GM23338 (cell line): ENCODE data around the gene PANK4. TPM values are rescaled to one million over a fixed set of nuclear protein-coding genes. Genes with fewer than 3 reads are reported as not detected.

Experiments
- ATAC-seq: fragments of 200-7000 bp; cut with Tn5 transposase; 3 replicates; pipeline ENCODE4 v1.9.1; 2020
- DNase-seq: peaks from one replicate; pipeline ENCODE4 v3.0.0-alpha.2; 2015; ENCODE audit warnings: low spot score
- H2AFZ ChIP-seq: fragments of 200-600 bp; sonication (generic); 2 replicates; pipeline ENCODE4 v1.8.0; 2016; ENCODE audit warnings: antibody characterized with exemption, mild to moderate bottlenecking, moderate library complexity
- H3F3A ChIP-seq: fragments of 200-600 bp; sonication (generic); replicated peaks from 2 replicates; pipeline ENCODE4 v1.8.0; 2017; ENCODE audit warnings: antibody characterized with exemption, mixed run types, low read depth
- H3K27ac ChIP-seq: fragments of 200-600 bp; sonication (generic); 2 replicates; pipeline ENCODE4 v1.6.1; 2016; ENCODE audit warnings: low read depth
- H3K27me3 ChIP-seq: fragments of 200-600 bp; sonication (generic); 2 replicates; pipeline ENCODE4 v1.8.0; 2016; ENCODE audit warnings: mild to moderate bottlenecking, mixed run types, moderate library complexity; ENCODE audit not compliant: insufficient read depth
- H3K36me3 ChIP-seq: fragments of 200-600 bp; sonication (generic); 2 replicates; pipeline ENCODE4 v1.8.0; 2016; ENCODE audit warnings: mild to moderate bottlenecking; ENCODE audit not compliant: insufficient read depth
- H3K4me1 ChIP-seq: fragments of 200-600 bp; sonication (generic); 2 replicates; pipeline ENCODE4 v1.8.0; 2016; ENCODE audit warnings: mild to moderate bottlenecking, moderate library complexity; ENCODE audit not compliant: insufficient read depth
- H3K4me2 ChIP-seq: fragments of 200-600 bp; sonication (generic); 2 replicates; pipeline ENCODE4 v1.7.1; 2017; ENCODE audit warnings: mixed run types
- H3K4me3 ChIP-seq: fragments of 200-600 bp; sonication (generic); 2 replicates; pipeline ENCODE4 v1.6.1; 2016; ENCODE audit warnings: mixed run types
- H3K79me2 ChIP-seq: fragments of 200-600 bp; sonication (generic); replicated peaks from 2 replicates; pipeline ENCODE4 v1.8.0; 2017; ENCODE audit warnings: mild to moderate bottlenecking; ENCODE audit not compliant: insufficient read depth
- H3K9me2 ChIP-seq: fragments of 200-600 bp; sonication (generic); 2 replicates; pipeline ENCODE4 v1.8.0; 2017; ENCODE audit not compliant: insufficient read depth
- H4K20me1 ChIP-seq: fragments of 200-600 bp; sonication (generic); replicated peaks from 2 replicates; pipeline ENCODE4 v1.8.0; 2017; ENCODE audit warnings: mild to moderate bottlenecking; ENCODE audit not compliant: insufficient read depth
- H3K27ac Mint-ChIP-seq: 2 replicates; pipeline ENCODE4 v1.8.0; 2020; ENCODE audit warnings: inconsistent platforms, mild to moderate bottlenecking, moderate library complexity, mixed read lengths
- H3K27me3 Mint-ChIP-seq: 3 replicates; pipeline ENCODE4 v1.8.0; 2022; ENCODE audit warnings: low read depth, mild to moderate bottlenecking, moderate library complexity, mixed read lengths, inconsistent platforms; ENCODE audit not compliant: insufficient read depth, poor library complexity
- H3K36me3 Mint-ChIP-seq: 3 replicates; pipeline ENCODE4 v1.8.0; 2021; ENCODE audit warnings: low read depth, mild to moderate bottlenecking, inconsistent platforms, moderate library complexity, mixed read lengths
- H3K4me1 Mint-ChIP-seq: 3 replicates; pipeline ENCODE4 v1.8.0; 2020; ENCODE audit warnings: mild to moderate bottlenecking, inconsistent platforms, mixed read lengths
- H3K4me3 Mint-ChIP-seq: 3 replicates; pipeline ENCODE4 v1.8.0; 2021; ENCODE audit warnings: moderate library complexity, mild to moderate bottlenecking, inconsistent platforms, mixed read lengths
- H3K9me3 Mint-ChIP-seq: 3 replicates; pipeline ENCODE4 v1.8.0; 2020; ENCODE audit warnings: moderate library complexity, mild to moderate bottlenecking, inconsistent platforms, mixed read lengths
- CREB1 ChIP-seq: fragments of 250-450 bp; sonication (Bioruptor Pico); IDR thresholded peaks from 2 replicates; pipeline ENCODE4 v1.5.0; 2020; ENCODE audit warnings: low read depth, mild to moderate bottlenecking, moderate library complexity
- EZH2phosphoT487 ChIP-seq: fragments of 200-600 bp; sonication (generic); IDR thresholded peaks from one replicate; pipeline ENCODE4 v1.8.1; 2018; ENCODE audit warnings: antibody characterized with exemption; ENCODE audit not compliant: unreplicated experiment
- POLR2AphosphoS5 ChIP-seq: IDR thresholded peaks from 2 replicates; pipeline ENCODE4 v1.6.1; 2016; ENCODE audit warnings: antibody characterized with exemption, low read depth
- STAT1 ChIP-seq: IDR thresholded peaks from one replicate; pipeline ENCODE4 v1.6.1; 2016; ENCODE audit warnings: antibody characterized with exemption; ENCODE audit not compliant: unreplicated experiment
- polyA plus RNA-seq: library from polyadenylated mRNA; unstranded; fragments of >200 nt; fragmentation: Nextera tagmentation; extraction: Ambion mirVana; gene quantifications from 2 replicates; pipeline ENCODE4 v1.2.1, GENCODE V29; 2016
- total RNA-seq: library from RNA; depleted of rRNA; stranded (reverse); fragments of >200 nt; shearing (Covaris generic); gene quantifications from 2 replicates; pipeline ENCODE4 v1.2.3, GENCODE V29; 2014
- TF ChIP-seq, protein P1 (sequence below): fragments of 250-450 bp; sonication (Bioruptor Pico); IDR thresholded peaks from 2 replicates; pipeline ENCODE4 v1.5.0; 2020; ENCODE audit warnings: mild to moderate bottlenecking, moderate library complexity

PANK4 gene
- total and polyA plus RNA-seq, 2 experiments from 2014 or later, result 25.8 to 43.7 TPM

DNA sequence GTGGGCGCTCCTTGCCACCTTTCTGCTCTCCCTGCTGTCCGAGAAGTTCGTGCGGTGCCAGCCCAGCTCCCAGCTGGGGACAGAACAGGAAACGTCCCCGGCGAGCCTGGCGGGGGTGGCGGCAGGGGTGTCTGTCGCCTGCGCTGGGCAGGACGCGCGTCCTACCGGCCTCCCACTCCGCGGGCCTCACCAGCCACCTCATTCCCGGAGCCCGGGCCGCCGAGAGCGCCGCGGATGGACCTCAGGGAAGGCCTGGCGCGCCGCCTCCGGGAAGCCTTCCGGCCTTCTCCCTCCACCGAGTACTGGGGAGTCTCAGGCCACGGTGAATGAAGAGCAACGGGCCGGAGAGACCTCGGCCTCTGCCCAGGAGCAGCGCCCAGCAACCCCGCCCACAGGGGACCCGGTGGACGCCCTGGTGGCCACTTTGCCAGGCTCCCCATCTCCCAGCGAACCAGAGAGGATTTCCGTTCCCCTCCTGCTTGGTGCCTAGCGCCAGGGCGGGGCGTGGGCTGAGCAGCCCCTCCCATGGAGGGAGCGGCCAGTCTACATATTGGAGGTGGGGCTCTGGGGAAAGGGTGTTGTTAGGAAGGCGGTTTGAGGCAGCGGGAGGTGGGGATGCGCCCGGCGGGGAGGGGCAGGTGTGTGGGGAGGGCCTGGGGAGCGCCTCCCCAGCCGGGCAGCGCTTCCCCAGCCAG lies 20.3 kb upstream of the PANK4 start:
- 0 out of 2 replicates have a peak overlapping the region, but pooled peaks have one; percentile 44 for H3K27ac Mint-ChIP-seq
- 0 out of 2 replicates have a peak overlapping the region, but pooled peaks have one; percentile 14 for H2AFZ ChIP-seq

DNA sequence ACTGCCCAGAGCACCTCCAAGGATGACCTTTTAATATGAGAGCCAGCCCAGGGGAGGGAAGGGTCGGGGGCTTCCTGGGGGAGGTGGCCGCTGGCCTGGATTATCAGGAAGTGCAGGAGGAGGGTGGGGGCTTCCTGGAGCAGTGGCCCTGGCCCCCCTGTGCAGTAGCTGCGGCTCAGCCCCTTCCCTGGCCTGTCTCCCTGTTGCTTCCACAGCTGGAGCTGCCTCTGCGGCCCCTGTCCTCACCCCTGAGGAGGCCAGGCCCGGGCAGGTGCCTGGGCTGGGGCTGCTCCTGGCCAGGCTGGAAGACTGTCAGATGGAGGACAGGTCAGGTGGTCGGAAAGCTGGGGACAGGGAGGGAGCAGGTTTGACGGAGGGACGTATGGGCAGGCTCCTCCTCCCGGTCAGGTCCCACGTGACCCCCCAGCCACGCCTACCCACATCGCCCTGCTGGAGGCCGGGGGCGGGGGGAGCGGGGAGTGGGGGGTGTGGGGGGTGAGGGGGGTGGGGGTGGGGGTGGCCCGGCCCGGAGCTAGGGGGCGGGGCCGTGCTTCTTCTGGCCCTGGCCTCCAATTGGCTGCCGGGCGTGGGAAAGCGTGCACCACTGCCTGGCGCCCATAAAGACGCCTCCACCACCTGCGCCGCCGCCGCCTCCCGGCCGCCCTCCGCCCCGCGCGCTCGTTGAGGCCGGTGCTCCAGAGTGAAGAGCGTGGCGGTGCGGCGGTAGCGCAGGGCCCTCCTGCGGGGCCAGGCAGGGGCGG lies 19.5 kb upstream of the PANK4 start:
- Histone ChIP-seq H3K4me3 (peak overlapping the region; percentile 85), H3F3A (peaks cover 7% of the 10 kb centered on the region; the same call in 1 of the 2 replicates), H3K27ac (peak overlapping the region; percentile 84; the same call in 1 of the 2 replicates), H3K27me3 (peaks cover 7% of the 10 kb centered on the region; the same call in 1 of the 2 replicates), H3K79me2 (no peaks in the 10 kb centered on the region), H2AFZ (no peak overlapping the region), H3K4me1 (peaks cover 16% of the 10 kb centered on the region; the same call in 1 of the 2 replicates), H3K4me2 (peak overlapping the region; percentile 92), H3K36me3 (no peaks in the 10 kb centered on the region), H4K20me1 (no peaks in the 10 kb centered on the region), H3K9me2 (no peaks in the 10 kb centered on the region)
- ATAC-seq, result peak; percentile 53
- H3K9me3 Mint-ChIP-seq, result no peaks in the 10 kb centered on the region
- H3K36me3 Mint-ChIP-seq, result no peaks in the 10 kb centered on the region
- H3K4me3 Mint-ChIP-seq, result peak overlapping the region; percentile 77; the same call in 2 of the 3 replicates
- DNase-seq, result peak; percentile 95
- peaks cover 20% of the 10 kb centered on the region for H3K27me3 Mint-ChIP-seq
- no peak overlapping the region for H3K27ac Mint-ChIP-seq
- H3K4me1 Mint-ChIP-seq, result peaks cover 5% of the 10 kb centered on the region; the same call in 1 of the 3 replicates
- TF ChIP-seq POLR2AphosphoS5 (peak; percentile 82), CREB1 (CRISPR knock-in tag) (no peak), STAT1 (no peak)
- TF ChIP-seq, protein P1, sequence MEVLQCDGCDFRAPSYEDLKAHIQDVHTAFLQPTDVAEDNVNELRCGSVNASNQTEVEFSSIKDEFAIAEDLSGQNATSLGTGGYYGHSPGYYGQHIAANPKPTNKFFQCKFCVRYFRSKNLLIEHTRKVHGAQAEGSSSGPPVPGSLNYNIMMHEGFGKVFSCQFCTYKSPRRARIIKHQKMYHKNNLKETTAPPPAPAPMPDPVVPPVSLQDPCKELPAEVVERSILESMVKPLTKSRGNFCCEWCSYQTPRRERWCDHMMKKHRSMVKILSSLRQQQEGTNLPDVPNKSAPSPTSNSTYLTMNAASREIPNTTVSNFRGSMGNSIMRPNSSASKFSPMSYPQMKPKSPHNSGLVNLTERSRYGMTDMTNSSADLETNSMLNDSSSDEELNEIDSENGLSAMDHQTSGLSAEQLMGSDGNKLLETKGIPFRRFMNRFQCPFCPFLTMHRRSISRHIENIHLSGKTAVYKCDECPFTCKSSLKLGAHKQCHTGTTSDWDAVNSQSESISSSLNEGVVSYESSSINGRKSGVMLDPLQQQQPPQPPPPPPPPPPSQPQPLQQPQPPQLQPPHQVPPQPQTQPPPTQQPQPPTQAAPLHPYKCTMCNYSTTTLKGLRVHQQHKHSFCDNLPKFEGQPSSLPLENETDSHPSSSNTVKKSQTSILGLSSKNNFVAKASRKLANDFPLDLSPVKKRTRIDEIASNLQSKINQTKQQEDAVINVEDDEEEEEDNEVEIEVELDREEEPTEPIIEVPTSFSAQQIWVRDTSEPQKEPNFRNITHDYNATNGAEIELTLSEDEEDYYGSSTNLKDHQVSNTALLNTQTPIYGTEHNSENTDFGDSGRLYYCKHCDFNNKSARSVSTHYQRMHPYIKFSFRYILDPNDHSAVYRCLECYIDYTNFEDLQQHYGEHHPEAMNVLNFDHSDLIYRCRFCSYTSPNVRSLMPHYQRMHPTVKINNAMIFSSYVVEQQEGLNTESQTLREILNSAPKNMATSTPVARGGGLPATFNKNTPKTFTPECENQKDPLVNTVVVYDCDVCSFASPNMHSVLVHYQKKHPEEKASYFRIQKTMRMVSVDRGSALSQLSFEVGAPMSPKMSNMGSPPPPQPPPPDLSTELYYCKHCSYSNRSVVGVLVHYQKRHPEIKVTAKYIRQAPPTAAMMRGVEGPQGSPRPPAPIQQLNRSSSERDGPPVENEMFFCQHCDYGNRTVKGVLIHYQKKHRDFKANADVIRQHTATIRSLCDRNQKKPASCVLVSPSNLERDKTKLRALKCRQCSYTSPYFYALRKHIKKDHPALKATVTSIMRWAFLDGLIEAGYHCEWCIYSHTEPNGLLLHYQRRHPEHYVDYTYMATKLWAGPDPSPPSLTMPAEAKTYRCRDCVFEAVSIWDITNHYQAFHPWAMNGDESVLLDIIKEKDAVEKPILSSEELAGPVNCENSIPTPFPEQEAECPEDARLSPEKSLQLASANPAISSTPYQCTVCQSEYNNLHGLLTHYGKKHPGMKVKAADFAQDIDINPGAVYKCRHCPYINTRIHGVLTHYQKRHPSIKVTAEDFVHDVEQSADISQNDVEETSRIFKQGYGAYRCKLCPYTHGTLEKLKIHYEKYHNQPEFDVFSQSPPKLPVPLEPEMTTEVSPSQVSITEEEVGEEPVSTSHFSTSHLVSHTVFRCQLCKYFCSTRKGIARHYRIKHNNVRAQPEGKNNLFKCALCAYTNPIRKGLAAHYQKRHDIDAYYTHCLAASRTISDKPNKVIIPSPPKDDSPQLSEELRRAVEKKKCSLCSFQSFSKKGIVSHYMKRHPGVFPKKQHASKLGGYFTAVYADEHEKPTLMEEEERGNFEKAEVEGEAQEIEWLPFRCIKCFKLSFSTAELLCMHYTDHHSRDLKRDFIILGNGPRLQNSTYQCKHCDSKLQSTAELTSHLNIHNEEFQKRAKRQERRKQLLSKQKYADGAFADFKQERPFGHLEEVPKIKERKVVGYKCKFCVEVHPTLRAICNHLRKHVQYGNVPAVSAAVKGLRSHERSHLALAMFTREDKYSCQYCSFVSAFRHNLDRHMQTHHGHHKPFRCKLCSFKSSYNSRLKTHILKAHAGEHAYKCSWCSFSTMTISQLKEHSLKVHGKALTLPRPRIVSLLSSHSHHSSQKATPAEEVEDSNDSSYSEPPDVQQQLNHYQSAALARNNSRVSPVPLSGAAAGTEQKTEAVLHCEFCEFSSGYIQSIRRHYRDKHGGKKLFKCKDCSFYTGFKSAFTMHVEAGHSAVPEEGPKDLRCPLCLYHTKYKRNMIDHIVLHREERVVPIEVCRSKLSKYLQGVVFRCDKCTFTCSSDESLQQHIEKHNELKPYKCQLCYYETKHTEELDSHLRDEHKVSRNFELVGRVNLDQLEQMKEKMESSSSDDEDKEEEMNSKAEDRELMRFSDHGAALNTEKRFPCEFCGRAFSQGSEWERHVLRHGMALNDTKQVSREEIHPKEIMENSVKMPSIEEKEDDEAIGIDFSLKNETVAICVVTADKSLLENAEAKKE (CRISPR knock-in tag), result no peak

More for the DNA sequence above, 20.3 kb upstream of the PANK4 start:
- peak; percentile 59 for ATAC-seq
- Histone ChIP-seq H4K20me1 (no peaks in the 10 kb centered on the region), H3K4me3 (peak overlapping the region; percentile 85), H3K27ac (peak overlapping the region; percentile 84), H3F3A (peaks cover 5% of the 10 kb centered on the region; the same call in 1 of the 2 replicates), H3K9me2 (no peaks in the 10 kb centered on the region), H3K27me3 (no peaks in the 10 kb centered on the region), H3K79me2 (no peaks in the 10 kb centered on the region), H3K4me1 (peaks cover 16% of the 10 kb centered on the region; the same call in 1 of the 2 replicates), H3K4me2 (peak overlapping the region; percentile 92), H3K36me3 (no peaks in the 10 kb centered on the region)
- no peak for TF ChIP-seq CREB1 (CRISPR knock-in tag)
- no peak for TF ChIP-seq STAT1
- TF ChIP-seq POLR2AphosphoS5, result peak; percentile 41; the same call in 1 of the 2 replicates
- TF ChIP-seq EZH2phosphoT487, result no peak
- DNase-seq, result peak; percentile 93
- H3K27me3 Mint-ChIP-seq, result peaks cover 18% of the 10 kb centered on the region
- H3K36me3 Mint-ChIP-seq, result no peaks in the 10 kb centered on the region
- H3K4me1 Mint-ChIP-seq, result peaks cover 4% of the 10 kb centered on the region; the same call in 1 of the 3 replicates
- no peaks in the 10 kb centered on the region for H3K9me3 Mint-ChIP-seq
- H3K4me3 Mint-ChIP-seq, result peak overlapping the region; percentile 77
